A673 (cell line): ENCODE measurements around the gene ENOX2. TPM values are rescaled to one million over a fixed set of nuclear protein-coding genes. Genes with fewer than 3 reads are reported as not detected.

Source experiments
- BruUV-seq: library from RNA; stranded (reverse); fragments of 400-500 nt; replicated peaks from 2 replicates; lab custom pipeline; 2021; lab: Mats Ljungman, UMichigan
- CTCF ChIA-PET: fragments of 300-600 bp; sonication (Branson Sonifier 250); formaldehyde crosslinking; loops from one replicate; lab custom pipeline; 2022; ENCODE audit warnings: antibody characterized with exemption; lab: Charles Lee
- POLR2A ChIA-PET: fragments of 300-600 bp; sonication (Branson Sonifier 250); formaldehyde crosslinking; loops from one replicate; lab custom pipeline; 2022; ENCODE audit warnings: antibody characterized with exemption; ENCODE audit not compliant: low non-redundant PET; lab: Charles Lee
- DNase-seq: peaks from one replicate; pipeline ENCODE4 v3.0.0-alpha.2; 2015; ENCODE audit warnings: low spot score
- H3K27ac ChIP-seq: fragments of 200-600 bp; sonication (generic); 2 replicates; pipeline ENCODE4 v1.5.1; 2016; ENCODE audit warnings: mixed run types, low read depth, mild to moderate bottlenecking, mixed read lengths, antibody characterized with exemption, low read length; ENCODE audit not compliant: poor library complexity, severe bottlenecking
- H3K27me3 ChIP-seq: fragments of 200-600 bp; sonication (generic); replicated peaks from 2 replicates; pipeline ENCODE4 v1.6.1; 2017; ENCODE audit warnings: mixed run types, low read depth, mild to moderate bottlenecking, mixed read lengths, antibody characterized with exemption, low read length; ENCODE audit not compliant: insufficient read depth, poor library complexity
- H3K36me3 ChIP-seq: fragments of 200-600 bp; sonication (generic); 2 replicates; pipeline ENCODE4 v1.6.1; 2016; ENCODE audit warnings: mixed run types, mild to moderate bottlenecking, mixed read lengths, antibody characterized with exemption, low read length; ENCODE audit not compliant: insufficient read depth, poor library complexity, severe bottlenecking
- H3K4me1 ChIP-seq: fragments of 200-600 bp; sonication (generic); 2 replicates; pipeline ENCODE4 v1.6.1; 2017; ENCODE audit warnings: mixed run types, mild to moderate bottlenecking, mixed read lengths, antibody characterized with exemption, low read length; ENCODE audit not compliant: insufficient read depth, poor library complexity, severe bottlenecking
- H3K4me3 ChIP-seq: fragments of 200-600 bp; sonication (generic); 2 replicates; pipeline ENCODE4 v1.5.1; 2016; ENCODE audit warnings: low read depth, mixed run types, mild to moderate bottlenecking, mixed read lengths, low read length; ENCODE audit not compliant: poor library complexity, severe bottlenecking
- H3K9me3 ChIP-seq: fragments of 200-600 bp; sonication (generic); 2 replicates; pipeline ENCODE4 v1.6.1; 2016; ENCODE audit warnings: mixed run types, low read depth, mild to moderate bottlenecking, mixed read lengths, antibody characterized with exemption, low read length; ENCODE audit not compliant: poor library complexity, severe bottlenecking
- EZH2 ChIP-seq: fragments of 200-600 bp; sonication (generic); IDR thresholded peaks from 2 replicates; pipeline ENCODE4 v1.6.1; 2017; ENCODE audit warnings: borderline replicate concordance, low read depth, mild to moderate bottlenecking, mixed read lengths, antibody characterized with exemption, low read length; ENCODE audit not compliant: poor library complexity, severe bottlenecking
- intact Hi-C: fragments of 100-400 bp; cut with micrococcal nuclease; formaldehyde crosslinking; loops from one replicate; pipeline ENCODE4 v1.10.0; 2022; ENCODE audit not compliant: unreplicated experiment
- total RNA-seq: library from RNA; stranded (reverse); gene quantifications from 2 replicates; pipeline ENCODE4 v1.2.3, GENCODE V29; 2021
- TF ChIP-seq, protein P1 (sequence below): fragments of 300-800, 200-600 bp; sonication (generic); conservative IDR thresholded peaks from 2 replicates; pipeline ENCODE4 v1.5.1; 2017; ENCODE audit warnings: low read depth, mild to moderate bottlenecking, antibody characterized with exemption, low read length, moderate library complexity, mixed read lengths

ENOX2 gene
- total RNA-seq, 1 experiment from 2014 or later = 12.9 TPM

DNA sequence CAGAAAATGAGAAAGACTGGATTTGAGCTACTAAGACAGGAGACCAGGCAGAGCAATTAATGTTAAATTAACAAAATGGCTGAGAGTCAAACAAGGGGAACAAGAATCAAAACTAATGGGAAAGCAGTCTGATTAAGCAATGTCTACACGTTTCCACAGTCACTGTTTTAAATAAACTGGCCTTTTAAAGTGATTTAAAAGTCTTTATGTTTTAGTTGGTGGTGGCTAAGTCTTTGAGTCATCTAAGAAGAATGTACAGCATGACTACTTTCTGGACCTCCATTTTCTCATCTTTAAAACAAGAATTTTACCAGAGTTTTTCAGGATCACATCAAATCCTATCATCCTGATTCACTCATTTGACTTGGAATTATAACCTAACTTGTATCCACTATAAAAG, 233.8 kb downstream of the ENOX2 start:
- ChIA-PET CTCF (no interaction called here), POLR2A (no interaction called here)
- no peak for TF ChIP-seq EZH2
- TF ChIP-seq, protein P1, sequence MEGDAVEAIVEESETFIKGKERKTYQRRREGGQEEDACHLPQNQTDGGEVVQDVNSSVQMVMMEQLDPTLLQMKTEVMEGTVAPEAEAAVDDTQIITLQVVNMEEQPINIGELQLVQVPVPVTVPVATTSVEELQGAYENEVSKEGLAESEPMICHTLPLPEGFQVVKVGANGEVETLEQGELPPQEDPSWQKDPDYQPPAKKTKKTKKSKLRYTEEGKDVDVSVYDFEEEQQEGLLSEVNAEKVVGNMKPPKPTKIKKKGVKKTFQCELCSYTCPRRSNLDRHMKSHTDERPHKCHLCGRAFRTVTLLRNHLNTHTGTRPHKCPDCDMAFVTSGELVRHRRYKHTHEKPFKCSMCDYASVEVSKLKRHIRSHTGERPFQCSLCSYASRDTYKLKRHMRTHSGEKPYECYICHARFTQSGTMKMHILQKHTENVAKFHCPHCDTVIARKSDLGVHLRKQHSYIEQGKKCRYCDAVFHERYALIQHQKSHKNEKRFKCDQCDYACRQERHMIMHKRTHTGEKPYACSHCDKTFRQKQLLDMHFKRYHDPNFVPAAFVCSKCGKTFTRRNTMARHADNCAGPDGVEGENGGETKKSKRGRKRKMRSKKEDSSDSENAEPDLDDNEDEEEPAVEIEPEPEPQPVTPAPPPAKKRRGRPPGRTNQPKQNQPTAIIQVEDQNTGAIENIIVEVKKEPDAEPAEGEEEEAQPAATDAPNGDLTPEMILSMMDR = no peak
- H3K27me3 ChIP-seq = peaks cover 3% of the 10 kb centered on the region
- no peaks in the 10 kb centered on the region for H3K36me3 ChIP-seq
- DNase-seq = no peak
- H3K4me1 ChIP-seq = no peaks in the 10 kb centered on the region
- H3K27ac ChIP-seq = no peak overlapping the region
- intact Hi-C loops = no loop called here
- H3K4me3 ChIP-seq = no peak overlapping the region
- BruUV-seq = no TSS peak
- H3K9me3 ChIP-seq = peaks cover 5% of the 10 kb centered on the region

DNA sequence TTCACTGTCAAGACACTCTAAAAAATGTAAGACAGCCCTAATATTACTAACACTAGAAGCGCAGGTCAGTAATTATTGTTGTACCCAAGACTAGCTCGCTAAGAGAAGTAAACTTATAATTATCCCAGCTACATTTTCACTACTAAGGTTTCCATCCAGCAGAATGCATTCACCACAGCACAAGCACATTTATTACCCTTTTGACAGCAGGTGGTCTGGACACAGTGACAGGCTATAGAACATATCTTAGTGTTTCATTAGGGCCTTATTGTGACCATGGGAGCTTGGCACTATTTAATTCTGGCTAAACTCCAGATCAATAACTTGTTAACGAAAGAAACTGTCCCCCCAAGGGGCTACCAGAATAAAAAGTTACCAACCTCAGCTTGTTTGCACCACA, 237.7 kb downstream of the ENOX2 start:
- DNase-seq = no peak
- CTCF ChIA-PET = no interaction called here

DNA sequence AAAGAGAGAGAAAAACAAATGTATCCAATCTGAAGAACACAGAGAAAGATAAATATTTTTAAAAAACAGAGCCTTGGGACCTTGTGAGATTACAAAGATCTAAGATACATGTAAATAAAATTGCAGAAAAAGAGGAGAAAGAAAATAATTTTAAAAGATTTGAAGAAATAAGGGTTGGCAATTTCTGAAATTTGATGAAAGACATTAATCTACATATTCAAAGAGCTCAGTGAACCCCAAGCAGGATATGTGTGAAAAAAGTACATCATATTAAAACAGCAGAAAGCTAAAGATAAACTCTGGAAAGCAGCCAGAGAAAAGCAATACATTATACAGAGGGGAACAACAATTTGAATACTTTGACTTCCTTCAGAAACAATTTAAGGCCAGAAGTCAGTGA, 244.7 kb downstream of the ENOX2 start:
- no peaks in the 10 kb centered on the region for H3K36me3 ChIP-seq
- no TSS peak for BruUV-seq
- H3K4me1 ChIP-seq = no peaks in the 10 kb centered on the region
- H3K4me3 ChIP-seq = no peak overlapping the region
- DNase-seq = no peak
- ChIA-PET CTCF (no interaction called here), POLR2A (no interaction called here)
- no peak for TF ChIP-seq EZH2
- TF ChIP-seq, protein P1 = no peak
- H3K27me3 ChIP-seq = no peaks in the 10 kb centered on the region
- H3K27ac ChIP-seq = no peak overlapping the region
- intact Hi-C loops = no loop called here
- peaks cover 6% of the 10 kb centered on the region for H3K9me3 ChIP-seq

More for the DNA sequence above, 237.7 kb downstream of the ENOX2 start:
- BruUV-seq = no TSS peak
- intact Hi-C loops = no loop called here
- Histone ChIP-seq H3K4me3 (no peak overlapping the region), H3K4me1 (no peaks in the 10 kb centered on the region), H3K27ac (no peak overlapping the region), H3K36me3 (no peaks in the 10 kb centered on the region), H3K27me3 (peaks cover 3% of the 10 kb centered on the region), H3K9me3 (no peaks in the 10 kb centered on the region)
- POLR2A ChIA-PET = no interaction called here
- no peak for TF ChIP-seq EZH2
- TF ChIP-seq, protein P1 = no peak
